Osteocyte (in vitro differentiated cells): Measurements from ENCODE around the gene SEMA3D. TPM values are rescaled to one million over a fixed set of nuclear protein-coding genes. Genes with fewer than 3 reads are reported as not detected.

ENCODE experiments used
- DNase-seq: peaks from one replicate; pipeline ENCODE4 v3.0.0; 2021; ENCODE audit warnings: mixed read lengths; ENCODE audit not compliant: unreplicated experiment; ENCODE audit errors: extremely low spot score
- H3K27ac Mint-ChIP-seq: one replicate; pipeline ENCODE4 v1.8.0; 2021; ENCODE audit warnings: mild to moderate bottlenecking, mixed read lengths; ENCODE audit not compliant: unreplicated experiment
- H3K27me3 Mint-ChIP-seq: one replicate; pipeline ENCODE4 v1.8.0; 2021; ENCODE audit warnings: mixed read lengths; ENCODE audit not compliant: unreplicated experiment
- H3K36me3 Mint-ChIP-seq: one replicate; pipeline ENCODE4 v1.8.0; 2021; ENCODE audit warnings: mixed read lengths; ENCODE audit not compliant: unreplicated experiment
- H3K4me1 Mint-ChIP-seq: one replicate; pipeline ENCODE4 v1.8.0; 2021; ENCODE audit warnings: mixed read lengths; ENCODE audit not compliant: unreplicated experiment
- H3K4me3 Mint-ChIP-seq: one replicate; pipeline ENCODE4 v1.8.0; 2021; ENCODE audit warnings: mild to moderate bottlenecking, moderate library complexity, mixed read lengths; ENCODE audit not compliant: unreplicated experiment
- H3K9me3 Mint-ChIP-seq: one replicate; pipeline ENCODE4 v1.8.0; 2021; ENCODE audit warnings: mixed read lengths; ENCODE audit not compliant: unreplicated experiment
- CTCF ChIP-seq: fragments of 200-600 bp; sonication (generic); IDR thresholded peaks from 2 replicates; pipeline ENCODE4 v1.5.0; 2021; ENCODE audit warnings: antibody characterized with exemption, mild to moderate bottlenecking, moderate library complexity
- total RNA-seq: library from RNA; stranded (reverse); gene quantifications from 2 replicates; pipeline ENCODE4 v1.2.1, GENCODE V29; 2021

SEMA3D gene
- total RNA-seq, 1 donor from 2014 or later = 18.6 TPM

- Mint-ChIP-seq H3K9me3 (no peaks in the 10 kb centered on the region), H3K36me3 (no peaks in the 10 kb centered on the region), H3K4me3 (no peak overlapping the region), H3K27ac (no peak overlapping the region), H3K4me1 (peaks cover 2% of the 10 kb centered on the region), H3K27me3 (no peaks in the 10 kb centered on the region)
- no peak for TF ChIP-seq CTCF
- no peak for DNase-seq
These were observed 96.7 kb downstream of the SEMA3D start for GRCh38 chr7:85090143-85090542.

GRCh38 chr7:85081846-85082245 is 105.0 kb downstream of the SEMA3D start:
- Mint-ChIP-seq H3K4me1 (peaks cover 4% of the 10 kb centered on the region), H3K27ac (no peak overlapping the region), H3K27me3 (no peaks in the 10 kb centered on the region), H3K4me3 (no peak overlapping the region), H3K9me3 (no peaks in the 10 kb centered on the region), H3K36me3 (peaks cover 4% of the 10 kb centered on the region)
- TF ChIP-seq CTCF = no peak
- DNase-seq = no peak

DNA sequence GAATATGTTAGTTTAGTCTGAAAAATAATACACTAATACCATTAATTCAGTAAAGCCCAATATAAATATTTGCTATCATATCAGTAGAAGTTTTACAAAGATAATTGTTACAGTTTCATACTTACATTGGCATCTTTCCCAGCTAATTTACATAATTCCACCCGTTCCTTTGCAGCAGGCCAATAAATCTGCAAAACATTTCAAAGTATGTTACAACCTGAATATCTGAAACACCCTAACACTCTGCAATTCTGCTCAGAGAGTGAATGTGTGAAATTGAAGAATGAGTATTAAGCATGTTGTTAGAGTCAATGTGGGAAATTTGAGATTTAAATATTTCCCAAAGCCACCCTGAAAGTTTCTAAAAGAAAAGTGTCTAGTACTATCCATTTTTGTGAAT is 105.5 kb downstream of the SEMA3D start:
- no peak for TF ChIP-seq CTCF
- Mint-ChIP-seq H3K36me3 (peaks cover 4% of the 10 kb centered on the region), H3K4me1 (peaks cover 4% of the 10 kb centered on the region), H3K27ac (no peak overlapping the region), H3K9me3 (no peaks in the 10 kb centered on the region), H3K27me3 (no peaks in the 10 kb centered on the region), H3K4me3 (no peak overlapping the region)
- no peak for DNase-seq

GRCh38 chr7:85079434-85079833 is 107.4 kb downstream of the SEMA3D start:
- Mint-ChIP-seq H3K4me1 (peaks cover 5% of the 10 kb centered on the region), H3K36me3 (no peaks in the 10 kb centered on the region), H3K4me3 (no peak overlapping the region), H3K9me3 (no peaks in the 10 kb centered on the region), H3K27me3 (no peaks in the 10 kb centered on the region), H3K27ac (no peak overlapping the region)
- TF ChIP-seq CTCF = no peak
- DNase-seq = no peak

DNA sequence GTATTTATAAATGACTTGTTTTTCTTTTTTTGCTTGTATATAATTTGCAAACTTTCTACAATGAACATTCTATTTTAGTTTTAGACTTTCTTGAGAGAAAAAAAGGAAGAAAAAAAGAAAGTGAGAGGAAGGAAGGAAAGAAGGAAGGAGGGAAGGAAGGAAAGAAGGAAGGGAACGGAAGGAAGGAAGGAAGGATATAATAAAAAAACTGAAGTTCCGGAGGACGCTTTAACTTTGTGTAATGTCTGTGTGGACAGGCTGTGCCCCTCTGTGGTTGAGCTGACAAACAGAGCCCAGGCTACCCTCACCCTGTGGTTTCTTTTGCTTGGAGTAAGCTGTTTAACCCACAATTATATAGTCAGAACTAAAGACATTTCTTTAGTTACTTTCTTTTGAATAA is 108.7 kb downstream of the SEMA3D start:
- no peak overlapping the region for H3K27ac Mint-ChIP-seq
- H3K9me3 Mint-ChIP-seq = no peaks in the 10 kb centered on the region
- no peak overlapping the region for H3K4me3 Mint-ChIP-seq
- DNase-seq = no peak
- H3K4me1 Mint-ChIP-seq = peaks cover 5% of the 10 kb centered on the region
- no peak for TF ChIP-seq CTCF
- H3K27me3 Mint-ChIP-seq = no peaks in the 10 kb centered on the region
- H3K36me3 Mint-ChIP-seq = no peaks in the 10 kb centered on the region
